ENCODE results near the gene LSM10. TPM values are rescaled to one million over a fixed set of nuclear protein-coding genes. Genes with fewer than 3 reads are reported as not detected.

The LSM10 gene
- total and polyA plus RNA-seq, 10 donors, result 42.9 to 87.6 (median 59.2) TPM

GRCh38 chr1:36359383-36359782 lies 38.3 kb downstream of the LSM10 start:
- TF ChIP-seq POLR2A (IDR thresholded peaks at IDR 0.05) (no peak), CTCF (IDR thresholded peaks at IDR 0.05 in 8 of 11, conservative IDR thresholded peaks at IDR 0.05 in 3 of 11) (no peak), POLR2AphosphoS5 (IDR thresholded peaks at IDR 0.05) (no peak)
- DNase-seq, result no peak
- peak overlapping the region in 1 of 8 donors; percentile 57 for H3K4me3 ChIP-seq
- H3K36me3 ChIP-seq, result peaks cover 0 to 94% (median 48%) of the 10 kb centered on the region in 6 donors
- 55 to 86% (median 68%) methylated on average over 5 of the region's 5 CpGs for WGBS, 5 donors
- intact Hi-C loops (cut with DNase I; ENCODE audit: low total_unique reads), result no loop called here
- peaks cover 4 to 47% (median 31%) of the 10 kb centered on the region in 6 donors for H3K4me1 ChIP-seq
- no peaks in the 10 kb centered on the region for H3K27me3 ChIP-seq (replicated peaks in 1 of 7)
- H3K27ac ChIP-seq, result peak overlapping the region in 7 of 8 donors; percentile 61 to 90 (median 86)
- H3K9me3 ChIP-seq, result no peaks in the 10 kb centered on the region

- Histone ChIP-seq H3K4me1 (peaks cover 4 to 49% (median 31%) of the 10 kb centered on the region in 6 donors), H3K4me3 (peak overlapping the region in 1 of 8 donors; percentile 57), H3K9me3 (no peaks in the 10 kb centered on the region), H3K27me3 (replicated peaks in 1 of 7) (no peaks in the 10 kb centered on the region), H3K27ac (peak overlapping the region in 5 of 8 donors; percentile 61 to 90 (median 86)), H3K36me3 (peaks cover 0 to 100% (median 55%) of the 10 kb centered on the region in 6 donors)
- no peak for DNase-seq
- intact Hi-C loops (cut with DNase I; ENCODE audit: low total_unique reads), result no loop called here
- TF ChIP-seq POLR2A (IDR thresholded peaks at IDR 0.05), result no peak
- no peak for TF ChIP-seq CTCF (IDR thresholded peaks at IDR 0.05 in 8 of 11, conservative IDR thresholded peaks at IDR 0.05 in 3 of 11)
- TF ChIP-seq POLR2AphosphoS5 (IDR thresholded peaks at IDR 0.05), result no peak
- WGBS, 5 donors, result 80 to 92% (median 88%) methylated on average over 13 of the region's 13 CpGs
These were observed 39.1 kb downstream of the LSM10 start for GRCh38 chr1:36358514-36359084.

GRCh38 chr1:36355811-36356210 lies 41.9 kb downstream of the LSM10 start:
- TF ChIP-seq POLR2AphosphoS5 (IDR thresholded peaks at IDR 0.05) (no peak), CTCF (IDR thresholded peaks at IDR 0.05 in 8 of 11, conservative IDR thresholded peaks at IDR 0.05 in 3 of 11) (no peak), POLR2A (IDR thresholded peaks at IDR 0.05) (no peak)
- Histone ChIP-seq H3K27ac (peak overlapping the region in 2 of 8 donors; percentile 21 to 28), H3K4me3 (no peak overlapping the region), H3K4me1 (peaks cover 20 to 59% (median 48%) of the 10 kb centered on the region in 6 donors), H3K27me3 (replicated peaks in 1 of 7) (no peaks in the 10 kb centered on the region), H3K36me3 (peaks cover 0 to 98% (median 51%) of the 10 kb centered on the region in 6 donors), H3K9me3 (no peaks in the 10 kb centered on the region)
- intact Hi-C loops (cut with DNase I; ENCODE audit: low total_unique reads), result no loop called here
- DNase-seq, result no peak
- 72 to 86% (median 80%) methylated on average over 4 of the region's 4 CpGs for WGBS, 5 donors

DNA sequence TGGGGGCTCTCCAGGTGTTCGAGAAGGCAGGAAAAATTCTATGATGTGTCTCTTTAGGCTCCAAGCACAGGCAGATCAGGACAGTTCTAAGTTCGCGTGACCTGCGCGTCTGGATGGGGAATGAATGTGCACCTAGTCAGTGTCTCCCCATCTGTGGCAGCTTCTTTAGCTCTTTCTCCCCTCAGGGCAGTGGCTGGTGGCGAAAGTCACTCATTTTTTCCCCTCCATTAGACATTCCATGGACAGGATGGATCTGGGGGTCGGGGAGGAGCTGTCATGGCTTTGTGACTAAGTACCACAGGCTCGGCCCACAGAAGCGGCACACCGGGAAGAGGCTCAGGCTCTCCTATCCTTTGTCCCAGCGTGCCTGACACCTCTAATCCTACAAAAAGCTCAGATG lies 43.2 kb downstream of the LSM10 start:
- Histone ChIP-seq H3K9me3 (no peaks in the 10 kb centered on the region), H3K4me1 (peaks cover 32 to 59% (median 49%) of the 10 kb centered on the region in 6 donors), H3K36me3 (peaks cover 0 to 97% (median 51%) of the 10 kb centered on the region in 6 donors), H3K27me3 (replicated peaks in 1 of 7) (no peaks in the 10 kb centered on the region), H3K4me3 (no peak overlapping the region), H3K27ac (no peak overlapping the region)
- TF ChIP-seq CTCF (IDR thresholded peaks at IDR 0.05 in 8 of 11, conservative IDR thresholded peaks at IDR 0.05 in 3 of 11) (no peak), POLR2AphosphoS5 (IDR thresholded peaks at IDR 0.05) (no peak), POLR2A (IDR thresholded peaks at IDR 0.05) (no peak)
- WGBS, 5 donors, result 95 to 99% (median 96%) methylated on average over 11 of the region's 11 CpGs
- intact Hi-C loops (cut with DNase I; ENCODE audit: low total_unique reads), result no loop called here
- no peak for DNase-seq

Measured in spleen (tissue), 11 donors.